WTC11 (cell line): ENCODE measurements around the gene LAMC1. TPM values are rescaled to one million over a fixed set of nuclear protein-coding genes. Genes with fewer than 3 reads are reported as not detected.

ENCODE experiments used
- ATAC-seq: fragments of 200-7000 bp; cut with Tn5 transposase; 2 replicates; pipeline ENCODE4 v1.10.0; 2021; ENCODE audit warnings: mild to moderate bottlenecking, moderate library complexity
- CTCF ChIA-PET: fragments of 300-600 bp; sonication (Branson Sonifier 250); formaldehyde crosslinking; loops from one replicate; lab custom pipeline; 2021; ENCODE audit warnings: antibody characterized with exemption; lab: Charles Lee
- POLR2A ChIA-PET: fragments of 350-600 bp; sonication (Branson Sonifier 250); formaldehyde crosslinking; loops from one replicate; lab custom pipeline; 2021; ENCODE audit warnings: antibody characterized with exemption; lab: Charles Lee
- DNase-seq: peaks from one replicate; pipeline ENCODE4 v3.0.0; 2021; ENCODE audit warnings: low spot score
- H3K27ac Mint-ChIP-seq: 2 replicates; pipeline ENCODE4 v1.8.0; 2021; ENCODE audit warnings: mixed read lengths
- H3K27me3 Mint-ChIP-seq: 2 replicates; pipeline ENCODE4 v1.8.0; 2021; ENCODE audit warnings: low read depth, mild to moderate bottlenecking, moderate library complexity, mixed read lengths
- H3K36me3 Mint-ChIP-seq: 2 replicates; pipeline ENCODE4 v1.8.0; 2021; ENCODE audit warnings: mixed read lengths
- H3K4me1 Mint-ChIP-seq: 2 replicates; pipeline ENCODE4 v1.8.0; 2022; ENCODE audit warnings: mixed read lengths
- H3K4me3 Mint-ChIP-seq: 2 replicates; pipeline ENCODE4 v1.8.0; 2021; ENCODE audit warnings: mild to moderate bottlenecking, moderate library complexity, mixed read lengths
- H3K9me3 Mint-ChIP-seq: 2 replicates; pipeline ENCODE4 v1.8.0; 2021; ENCODE audit warnings: mixed read lengths
- CBFB ChIP-seq: sonication (generic); formaldehyde crosslinking; IDR thresholded peaks from 2 replicates; pipeline ENCODE4 v1.8.1; 2022; ENCODE audit warnings: mild to moderate bottlenecking, low read depth, missing genetic modification reagents
- ELF4 ChIP-seq: sonication (generic); formaldehyde crosslinking; IDR thresholded peaks from 2 replicates; pipeline ENCODE4 v1.8.1; 2022; ENCODE audit warnings: low read depth, mild to moderate bottlenecking, moderate library complexity, missing genetic modification reagents
- FOXJ3 ChIP-seq: sonication (generic); formaldehyde crosslinking; IDR thresholded peaks from 2 replicates; pipeline ENCODE4 v1.9.0; 2021; ENCODE audit warnings: missing genetic modification reagents, mild to moderate bottlenecking, borderline replicate concordance
- GABPB1 ChIP-seq: sonication (generic); formaldehyde crosslinking; IDR thresholded peaks from 2 replicates; pipeline ENCODE4 v1.8.1; 2023; ENCODE audit warnings: mild to moderate bottlenecking, missing genetic modification reagents
- HMGA2 ChIP-seq: fragments of 250-450 bp; sonication (Bioruptor Pico); IDR thresholded peaks from 2 replicates; pipeline ENCODE4 v1.4.0; 2021; ENCODE audit warnings: mild to moderate bottlenecking, moderate library complexity
- IRF2 ChIP-seq: sonication (generic); formaldehyde crosslinking; IDR thresholded peaks from 2 replicates; pipeline ENCODE4 v1.8.0; 2022; ENCODE audit warnings: low read depth, missing genetic modification reagents, borderline replicate concordance
- MXD4 ChIP-seq: fragments of 250-450 bp; sonication (Bioruptor Pico); IDR thresholded peaks from 2 replicates; pipeline ENCODE4 v1.8.0; 2021; ENCODE audit warnings: mild to moderate bottlenecking, moderate library complexity, borderline replicate concordance
- NR1H2 ChIP-seq: sonication (generic); formaldehyde crosslinking; IDR thresholded peaks from 2 replicates; pipeline ENCODE4 v1.9.0; 2021; ENCODE audit warnings: mild to moderate bottlenecking, moderate library complexity, missing genetic modification reagents
- SP1 ChIP-seq: sonication (generic); formaldehyde crosslinking; conservative IDR thresholded peaks from 2 replicates; pipeline ENCODE4 v1.8.1; 2022; ENCODE audit warnings: missing genetic modification reagents
- TEAD4 ChIP-seq: sonication (generic); formaldehyde crosslinking; IDR thresholded peaks from 2 replicates; pipeline ENCODE4 v1.8.0; 2022; ENCODE audit warnings: mild to moderate bottlenecking, missing genetic modification reagents
- ZNF219 ChIP-seq: sonication (generic); formaldehyde crosslinking; IDR thresholded peaks from 2 replicates; pipeline ENCODE4 v1.8.0; 2023; ENCODE audit warnings: missing genetic modification reagents, mild to moderate bottlenecking, borderline replicate concordance
- ZNF416 ChIP-seq: fragments of 250-450 bp; sonication (Bioruptor Pico); IDR thresholded peaks from 2 replicates; pipeline ENCODE4 v1.9.0; 2021; ENCODE audit warnings: mild to moderate bottlenecking, inconsistent platforms
- total RNA-seq: library from RNA; stranded (reverse); gene quantifications from 3 replicates; pipeline ENCODE4 v1.2.3, GENCODE V29; 2021
- TF ChIP-seq, protein P1 (sequence below): sonication (generic); formaldehyde crosslinking; IDR thresholded peaks from 2 replicates; pipeline ENCODE4 v1.8.1; 2023; ENCODE audit warnings: mild to moderate bottlenecking, moderate library complexity, missing genetic modification reagents
- TF ChIP-seq, protein P2 (sequence below): sonication (generic); formaldehyde crosslinking; IDR thresholded peaks from 2 replicates; pipeline ENCODE4 v1.8.1; 2023; ENCODE audit warnings: mild to moderate bottlenecking, missing genetic modification reagents
- TF ChIP-seq, protein P3 (sequence below): sonication (generic); formaldehyde crosslinking; IDR thresholded peaks from 2 replicates; pipeline ENCODE4 v1.8.1; 2023; ENCODE audit warnings: mild to moderate bottlenecking, missing genetic modification reagents
- TF ChIP-seq, protein P4 (sequence below): fragments of 250-450 bp; sonication (Bioruptor Pico); IDR thresholded peaks from 2 replicates; pipeline ENCODE4 v1.9.0; 2021; ENCODE audit warnings: mild to moderate bottlenecking, borderline replicate concordance
- TF ChIP-seq, protein P5 (sequence below): sonication (generic); formaldehyde crosslinking; IDR thresholded peaks from 2 replicates; pipeline ENCODE4 v1.8.1; 2022; ENCODE audit warnings: low read depth, missing genetic modification reagents, borderline replicate concordance
- TF ChIP-seq, protein P6 (sequence below): sonication (generic); formaldehyde crosslinking; IDR thresholded peaks from 2 replicates; pipeline ENCODE4 v1.8.0; 2022; ENCODE audit warnings: mild to moderate bottlenecking, missing genetic modification reagents
- TF ChIP-seq, protein P7 (sequence below): fragments of 250-450 bp; sonication (Bioruptor Pico); IDR thresholded peaks from 2 replicates; pipeline ENCODE4 v1.9.0; 2021; ENCODE audit warnings: moderate library complexity, mild to moderate bottlenecking, inconsistent platforms, borderline replicate concordance

Gene LAMC1
- total RNA-seq, 1 experiment from 2014 or later, result 162 TPM

DNA sequence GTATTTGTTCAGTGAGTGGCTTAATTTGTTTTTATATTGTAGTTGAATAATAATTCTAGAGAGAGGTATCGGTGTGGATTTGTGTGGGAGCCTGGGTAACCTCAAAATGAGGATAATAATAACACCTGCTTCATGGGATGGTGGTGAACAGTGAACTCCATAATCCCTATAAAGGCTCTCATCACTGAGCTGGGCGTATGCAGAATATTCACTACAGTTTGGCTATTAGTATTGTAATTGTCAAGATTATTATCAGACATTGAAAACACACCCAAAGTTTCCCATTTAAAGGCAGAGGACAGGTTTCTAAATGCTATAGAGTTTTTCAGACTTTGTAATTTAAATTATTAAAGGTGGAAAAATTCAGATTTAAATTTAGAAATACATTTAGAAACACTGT is 155.8 kb downstream of the LAMC1 start (continued):
- TF ChIP-seq, protein P1, sequence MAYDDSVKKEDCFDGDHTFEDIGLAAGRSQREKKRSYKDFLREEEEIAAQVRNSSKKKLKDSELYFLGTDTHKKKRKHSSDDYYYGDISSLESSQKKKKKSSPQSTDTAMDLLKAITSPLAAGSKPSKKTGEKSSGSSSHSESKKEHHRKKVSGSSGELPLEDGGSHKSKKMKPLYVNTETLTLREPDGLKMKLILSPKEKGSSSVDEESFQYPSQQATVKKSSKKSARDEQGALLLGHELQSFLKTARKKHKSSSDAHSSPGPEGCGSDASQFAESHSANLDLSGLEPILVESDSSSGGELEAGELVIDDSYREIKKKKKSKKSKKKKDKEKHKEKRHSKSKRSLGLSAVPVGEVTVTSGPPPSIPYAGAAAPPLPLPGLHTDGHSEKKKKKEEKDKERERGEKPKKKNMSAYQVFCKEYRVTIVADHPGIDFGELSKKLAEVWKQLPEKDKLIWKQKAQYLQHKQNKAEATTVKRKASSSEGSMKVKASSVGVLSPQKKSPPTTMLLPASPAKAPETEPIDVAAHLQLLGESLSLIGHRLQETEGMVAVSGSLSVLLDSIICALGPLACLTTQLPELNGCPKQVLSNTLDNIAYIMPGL, result no peak
- TF ChIP-seq HMGA2 (CRISPR knock-in tag) (no peak), NR1H2 (CRISPR knock-in tag) (no peak), SP1 (CRISPR knock-in tag) (no peak), ZNF219 (CRISPR knock-in tag) (no peak)

DNA sequence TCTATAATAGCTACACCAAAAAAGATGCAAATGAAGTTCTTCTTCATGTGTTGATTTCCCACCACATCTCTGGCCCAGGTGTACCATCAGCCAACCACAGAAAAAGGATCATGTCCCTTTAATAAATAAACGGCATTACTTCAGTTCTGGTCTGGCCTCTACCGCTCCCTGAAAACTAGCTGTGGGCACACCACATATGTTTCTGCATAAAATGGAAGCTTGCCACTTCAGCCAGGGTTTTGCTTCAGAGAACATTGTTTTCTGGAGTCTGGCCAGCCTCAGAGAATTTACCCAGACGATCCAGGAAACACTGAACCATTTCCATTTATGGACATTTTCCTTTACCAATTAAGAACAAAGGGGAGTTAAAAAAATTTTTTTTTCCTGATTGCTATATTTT is 157.0 kb downstream of the LAMC1 start:
- Mint-ChIP-seq H3K4me1 (peaks cover 18% of the 10 kb centered on the region), H3K27me3 (no peaks in the 10 kb centered on the region), H3K4me3 (no peak overlapping the region), H3K27ac (no peak overlapping the region), H3K9me3 (no peaks in the 10 kb centered on the region), H3K36me3 (no peaks in the 10 kb centered on the region)
- ChIA-PET CTCF (no interaction called here), POLR2A (no interaction called here)
- DNase-seq (no peak), ATAC-seq (no peak)
- TF ChIP-seq, protein P2, sequence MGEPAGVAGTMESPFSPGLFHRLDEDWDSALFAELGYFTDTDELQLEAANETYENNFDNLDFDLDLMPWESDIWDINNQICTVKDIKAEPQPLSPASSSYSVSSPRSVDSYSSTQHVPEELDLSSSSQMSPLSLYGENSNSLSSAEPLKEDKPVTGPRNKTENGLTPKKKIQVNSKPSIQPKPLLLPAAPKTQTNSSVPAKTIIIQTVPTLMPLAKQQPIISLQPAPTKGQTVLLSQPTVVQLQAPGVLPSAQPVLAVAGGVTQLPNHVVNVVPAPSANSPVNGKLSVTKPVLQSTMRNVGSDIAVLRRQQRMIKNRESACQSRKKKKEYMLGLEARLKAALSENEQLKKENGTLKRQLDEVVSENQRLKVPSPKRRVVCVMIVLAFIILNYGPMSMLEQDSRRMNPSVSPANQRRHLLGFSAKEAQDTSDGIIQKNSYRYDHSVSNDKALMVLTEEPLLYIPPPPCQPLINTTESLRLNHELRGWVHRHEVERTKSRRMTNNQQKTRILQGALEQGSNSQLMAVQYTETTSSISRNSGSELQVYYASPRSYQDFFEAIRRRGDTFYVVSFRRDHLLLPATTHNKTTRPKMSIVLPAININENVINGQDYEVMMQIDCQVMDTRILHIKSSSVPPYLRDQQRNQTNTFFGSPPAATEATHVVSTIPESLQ, result no peak
- TF ChIP-seq IRF2 (CRISPR knock-in tag), result no peak
- no peak for TF ChIP-seq TEAD4 (CRISPR knock-in tag)
- TF ChIP-seq, protein P3, sequence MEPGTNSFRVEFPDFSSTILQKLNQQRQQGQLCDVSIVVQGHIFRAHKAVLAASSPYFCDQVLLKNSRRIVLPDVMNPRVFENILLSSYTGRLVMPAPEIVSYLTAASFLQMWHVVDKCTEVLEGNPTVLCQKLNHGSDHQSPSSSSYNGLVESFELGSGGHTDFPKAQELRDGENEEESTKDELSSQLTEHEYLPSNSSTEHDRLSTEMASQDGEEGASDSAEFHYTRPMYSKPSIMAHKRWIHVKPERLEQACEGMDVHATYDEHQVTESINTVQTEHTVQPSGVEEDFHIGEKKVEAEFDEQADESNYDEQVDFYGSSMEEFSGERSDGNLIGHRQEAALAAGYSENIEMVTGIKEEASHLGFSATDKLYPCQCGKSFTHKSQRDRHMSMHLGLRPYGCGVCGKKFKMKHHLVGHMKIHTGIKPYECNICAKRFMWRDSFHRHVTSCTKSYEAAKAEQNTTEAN (CRISPR knock-in tag), result no peak
- TF ChIP-seq, protein P4, sequence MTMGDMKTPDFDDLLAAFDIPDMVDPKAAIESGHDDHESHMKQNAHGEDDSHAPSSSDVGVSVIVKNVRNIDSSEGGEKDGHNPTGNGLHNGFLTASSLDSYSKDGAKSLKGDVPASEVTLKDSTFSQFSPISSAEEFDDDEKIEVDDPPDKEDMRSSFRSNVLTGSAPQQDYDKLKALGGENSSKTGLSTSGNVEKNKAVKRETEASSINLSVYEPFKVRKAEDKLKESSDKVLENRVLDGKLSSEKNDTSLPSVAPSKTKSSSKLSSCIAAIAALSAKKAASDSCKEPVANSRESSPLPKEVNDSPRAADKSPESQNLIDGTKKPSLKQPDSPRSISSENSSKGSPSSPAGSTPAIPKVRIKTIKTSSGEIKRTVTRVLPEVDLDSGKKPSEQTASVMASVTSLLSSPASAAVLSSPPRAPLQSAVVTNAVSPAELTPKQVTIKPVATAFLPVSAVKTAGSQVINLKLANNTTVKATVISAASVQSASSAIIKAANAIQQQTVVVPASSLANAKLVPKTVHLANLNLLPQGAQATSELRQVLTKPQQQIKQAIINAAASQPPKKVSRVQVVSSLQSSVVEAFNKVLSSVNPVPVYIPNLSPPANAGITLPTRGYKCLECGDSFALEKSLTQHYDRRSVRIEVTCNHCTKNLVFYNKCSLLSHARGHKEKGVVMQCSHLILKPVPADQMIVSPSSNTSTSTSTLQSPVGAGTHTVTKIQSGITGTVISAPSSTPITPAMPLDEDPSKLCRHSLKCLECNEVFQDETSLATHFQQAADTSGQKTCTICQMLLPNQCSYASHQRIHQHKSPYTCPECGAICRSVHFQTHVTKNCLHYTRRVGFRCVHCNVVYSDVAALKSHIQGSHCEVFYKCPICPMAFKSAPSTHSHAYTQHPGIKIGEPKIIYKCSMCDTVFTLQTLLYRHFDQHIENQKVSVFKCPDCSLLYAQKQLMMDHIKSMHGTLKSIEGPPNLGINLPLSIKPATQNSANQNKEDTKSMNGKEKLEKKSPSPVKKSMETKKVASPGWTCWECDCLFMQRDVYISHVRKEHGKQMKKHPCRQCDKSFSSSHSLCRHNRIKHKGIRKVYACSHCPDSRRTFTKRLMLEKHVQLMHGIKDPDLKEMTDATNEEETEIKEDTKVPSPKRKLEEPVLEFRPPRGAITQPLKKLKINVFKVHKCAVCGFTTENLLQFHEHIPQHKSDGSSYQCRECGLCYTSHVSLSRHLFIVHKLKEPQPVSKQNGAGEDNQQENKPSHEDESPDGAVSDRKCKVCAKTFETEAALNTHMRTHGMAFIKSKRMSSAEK (CRISPR knock-in tag), result no peak
- no peak for TF ChIP-seq CBFB
- TF ChIP-seq, protein P5, sequence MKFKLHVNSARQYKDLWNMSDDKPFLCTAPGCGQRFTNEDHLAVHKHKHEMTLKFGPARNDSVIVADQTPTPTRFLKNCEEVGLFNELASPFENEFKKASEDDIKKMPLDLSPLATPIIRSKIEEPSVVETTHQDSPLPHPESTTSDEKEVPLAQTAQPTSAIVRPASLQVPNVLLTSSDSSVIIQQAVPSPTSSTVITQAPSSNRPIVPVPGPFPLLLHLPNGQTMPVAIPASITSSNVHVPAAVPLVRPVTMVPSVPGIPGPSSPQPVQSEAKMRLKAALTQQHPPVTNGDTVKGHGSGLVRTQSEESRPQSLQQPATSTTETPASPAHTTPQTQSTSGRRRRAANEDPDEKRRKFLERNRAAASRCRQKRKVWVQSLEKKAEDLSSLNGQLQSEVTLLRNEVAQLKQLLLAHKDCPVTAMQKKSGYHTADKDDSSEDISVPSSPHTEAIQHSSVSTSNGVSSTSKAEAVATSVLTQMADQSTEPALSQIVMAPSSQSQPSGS (CRISPR knock-in tag), result no peak
- TF ChIP-seq, protein P6, sequence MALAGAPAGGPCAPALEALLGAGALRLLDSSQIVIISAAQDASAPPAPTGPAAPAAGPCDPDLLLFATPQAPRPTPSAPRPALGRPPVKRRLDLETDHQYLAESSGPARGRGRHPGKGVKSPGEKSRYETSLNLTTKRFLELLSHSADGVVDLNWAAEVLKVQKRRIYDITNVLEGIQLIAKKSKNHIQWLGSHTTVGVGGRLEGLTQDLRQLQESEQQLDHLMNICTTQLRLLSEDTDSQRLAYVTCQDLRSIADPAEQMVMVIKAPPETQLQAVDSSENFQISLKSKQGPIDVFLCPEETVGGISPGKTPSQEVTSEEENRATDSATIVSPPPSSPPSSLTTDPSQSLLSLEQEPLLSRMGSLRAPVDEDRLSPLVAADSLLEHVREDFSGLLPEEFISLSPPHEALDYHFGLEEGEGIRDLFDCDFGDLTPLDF, result no peak
- TF ChIP-seq GABPB1 (CRISPR knock-in tag), result no peak
- TF ChIP-seq ZNF416 (CRISPR knock-in tag), result no peak
- no peak for TF ChIP-seq ELF4 (CRISPR knock-in tag)
- TF ChIP-seq, protein P7, sequence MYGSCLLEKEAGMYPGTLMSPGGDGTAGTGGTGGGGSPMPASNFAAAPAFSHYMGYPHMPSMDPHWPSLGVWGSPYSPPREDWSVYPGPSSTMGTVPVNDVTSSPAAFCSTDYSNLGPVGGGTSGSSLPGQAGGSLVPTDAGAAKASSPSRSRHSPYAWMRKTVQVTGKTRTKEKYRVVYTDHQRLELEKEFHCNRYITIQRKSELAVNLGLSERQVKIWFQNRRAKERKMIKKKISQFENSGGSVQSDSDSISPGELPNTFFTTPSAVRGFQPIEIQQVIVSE (CRISPR knock-in tag), result no peak
- no peak for TF ChIP-seq FOXJ3 (CRISPR knock-in tag)
- TF ChIP-seq HMGA2 (CRISPR knock-in tag), result no peak
- no peak for TF ChIP-seq MXD4
